Right lobe of liver (tissue), 4 donors: ENCODE results near the gene BTBD1.
A peak's percentile ranks its signal among the peaks of the same experiment; 100 is the strongest.

Experiments used
- POLR2A ChIP-seq: fragments of 450-650 bp; IDR thresholded peaks from one replicate; pipeline ENCODE4 v1.6.1; 2017; ENCODE audit warnings: antibody characterized with exemption, mild to moderate bottlenecking
- TF ChIP-seq, protein P1 (sequence below), 4 donors: fragments of 200-600 bp in 3 of 4; fragments of 450-650 bp in 1 of 4; IDR thresholded peaks; one replicate each; pipeline versions ENCODE4 v1.5.1 to v1.8.0; 2016 to 2022; ENCODE audit warnings: antibody characterized with exemption in 4 of 4, mild to moderate bottlenecking in 2 of 4
- donor health status: DM: no; HTN: no; CAD: no.
- donor health status: DM: no; HTN: no; CAD: no.
- donor health status: DM: no; HTN: yes; CAD: no.

- TF ChIP-seq, protein P1, sequence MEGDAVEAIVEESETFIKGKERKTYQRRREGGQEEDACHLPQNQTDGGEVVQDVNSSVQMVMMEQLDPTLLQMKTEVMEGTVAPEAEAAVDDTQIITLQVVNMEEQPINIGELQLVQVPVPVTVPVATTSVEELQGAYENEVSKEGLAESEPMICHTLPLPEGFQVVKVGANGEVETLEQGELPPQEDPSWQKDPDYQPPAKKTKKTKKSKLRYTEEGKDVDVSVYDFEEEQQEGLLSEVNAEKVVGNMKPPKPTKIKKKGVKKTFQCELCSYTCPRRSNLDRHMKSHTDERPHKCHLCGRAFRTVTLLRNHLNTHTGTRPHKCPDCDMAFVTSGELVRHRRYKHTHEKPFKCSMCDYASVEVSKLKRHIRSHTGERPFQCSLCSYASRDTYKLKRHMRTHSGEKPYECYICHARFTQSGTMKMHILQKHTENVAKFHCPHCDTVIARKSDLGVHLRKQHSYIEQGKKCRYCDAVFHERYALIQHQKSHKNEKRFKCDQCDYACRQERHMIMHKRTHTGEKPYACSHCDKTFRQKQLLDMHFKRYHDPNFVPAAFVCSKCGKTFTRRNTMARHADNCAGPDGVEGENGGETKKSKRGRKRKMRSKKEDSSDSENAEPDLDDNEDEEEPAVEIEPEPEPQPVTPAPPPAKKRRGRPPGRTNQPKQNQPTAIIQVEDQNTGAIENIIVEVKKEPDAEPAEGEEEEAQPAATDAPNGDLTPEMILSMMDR (IDR thresholded peaks at IDR 0.05): peak in 2 of 4 donors; percentile 22 to 34
- peak; percentile 96 for TF ChIP-seq POLR2A
Observed at GRCh38 chr15:83066734-83067637, at the start of gene BTBD1.
